DMS 273 (cell line): ENCODE data around the gene PTX4.

ENCODE experiments used
- DNase-seq: peaks from one replicate; lab custom pipeline; 2025; ENCODE audit not compliant: unreplicated experiment; lab: John Stamatoyannopoulos, UW

Gene PTX4

GRCh38 chr16:1525871-1526607 is 37.3 kb upstream of the PTX4 start:
- no peak for DNase-seq

GRCh38 chr16:1524366-1524765 is 35.6 kb upstream of the PTX4 start:
- DNase-seq: no peak

DNA sequence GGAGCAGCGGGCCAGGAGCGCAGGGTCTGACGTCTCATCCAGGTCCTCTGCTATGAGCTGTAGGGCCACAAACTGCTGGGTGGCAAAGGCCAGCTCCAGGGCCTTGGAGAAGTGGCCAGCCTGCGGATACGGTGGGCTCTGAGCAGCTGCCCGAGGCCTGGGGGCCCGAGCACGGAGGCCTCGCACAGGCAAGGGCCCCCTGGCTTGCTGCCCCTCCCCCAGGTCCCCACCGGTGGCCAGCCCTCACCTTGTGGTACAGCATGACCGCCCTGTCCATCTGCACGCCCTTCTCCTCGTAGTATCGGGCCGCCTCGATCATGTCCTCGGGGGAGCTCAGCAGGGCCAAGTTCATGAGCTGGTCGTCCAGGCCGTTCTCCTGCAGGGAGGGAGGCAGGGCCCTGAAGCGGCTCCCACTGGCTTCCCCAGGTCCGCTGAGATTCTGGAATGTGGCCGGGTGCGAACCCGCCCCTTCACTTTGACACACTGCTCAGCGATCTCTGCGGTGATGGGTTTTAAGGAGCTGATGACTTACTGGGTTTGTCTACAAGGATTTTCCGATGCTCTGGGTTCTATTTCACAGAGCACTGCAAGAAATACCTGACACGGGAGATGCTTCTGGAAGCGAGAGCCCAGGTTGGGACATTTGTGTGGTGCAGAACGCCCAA is 35.0 kb upstream of the PTX4 start:
- no peak for DNase-seq

- DNase-seq: no peak
Observed at GRCh38 chr16:1520461-1520860, 31.7 kb upstream of the PTX4 start.

DNA sequence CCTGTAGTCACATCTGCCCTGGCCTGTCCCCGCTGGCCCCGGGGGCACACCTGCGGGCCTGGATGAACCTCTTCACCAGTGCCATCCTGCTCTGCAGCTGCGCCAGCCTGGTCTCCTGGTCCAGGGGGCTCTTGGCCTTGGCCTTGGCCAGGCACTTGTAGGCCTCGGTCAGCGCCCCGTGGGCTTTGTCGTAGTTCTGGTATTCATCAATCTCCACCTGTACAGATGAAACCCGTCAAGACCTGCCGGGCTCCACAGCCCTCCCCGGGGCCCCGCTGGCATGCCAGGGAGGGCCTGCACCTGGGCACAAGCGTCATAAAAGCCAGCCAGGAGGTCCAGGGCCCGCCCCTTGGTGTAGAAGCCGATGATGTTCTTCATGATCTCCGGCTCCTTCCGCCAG is 31.1 kb upstream of the PTX4 start:
- DNase-seq: no peak

- no peak for DNase-seq
Observed at GRCh38 chr16:1518626-1519135, 29.9 kb upstream of the PTX4 start.

- no peak for DNase-seq
Observed at GRCh38 chr16:1514507-1514906, 25.8 kb upstream of the PTX4 start.

DNA sequence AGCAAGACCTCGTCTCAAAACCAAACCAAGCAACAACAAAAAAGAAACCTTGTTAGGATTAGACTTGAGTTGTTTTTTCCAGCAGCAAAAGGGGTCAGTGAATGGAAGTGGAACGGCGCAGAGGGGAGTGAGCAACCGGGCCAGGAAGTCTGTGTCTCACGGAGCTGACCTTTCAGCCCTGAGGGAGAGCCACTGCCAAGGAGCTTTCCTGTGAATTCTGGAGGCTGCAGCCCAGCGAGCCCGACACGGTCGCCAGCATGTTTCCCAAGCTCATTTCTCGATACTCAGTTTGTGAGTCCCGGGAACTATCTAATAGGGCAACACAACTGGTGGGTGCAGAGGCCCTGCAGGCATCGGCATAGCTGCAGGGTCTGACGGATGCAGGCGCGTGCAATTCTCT is 24.0 kb upstream of the PTX4 start:
- no peak for DNase-seq

- DNase-seq: no peak
Observed at GRCh38 chr16:1511662-1512569, 23.2 kb upstream of the PTX4 start.

GRCh38 chr16:1510941-1511351 is 22.2 kb upstream of the PTX4 start:
- DNase-seq: no peak

DNA sequence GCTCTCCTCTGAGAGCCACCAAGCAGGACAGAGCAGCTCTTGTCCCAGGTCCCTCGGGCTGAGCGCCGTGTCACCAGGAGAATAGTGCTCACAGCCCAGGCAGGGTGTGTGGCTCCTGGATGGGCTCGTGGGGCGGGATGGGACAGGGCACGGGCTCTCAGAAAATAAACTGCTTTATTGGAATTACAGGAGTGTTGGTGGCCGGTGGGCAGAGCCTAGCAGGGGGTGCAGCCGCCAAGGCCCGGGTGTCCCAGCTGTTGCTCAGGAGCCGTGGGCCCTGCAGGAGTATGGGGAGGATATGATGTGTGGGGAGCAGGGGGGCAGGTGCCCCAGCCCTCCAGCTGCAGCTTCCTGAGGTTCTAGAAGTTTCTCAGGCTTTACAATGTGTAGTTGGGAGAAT is 21.5 kb upstream of the PTX4 start:
- no peak for DNase-seq

DNA sequence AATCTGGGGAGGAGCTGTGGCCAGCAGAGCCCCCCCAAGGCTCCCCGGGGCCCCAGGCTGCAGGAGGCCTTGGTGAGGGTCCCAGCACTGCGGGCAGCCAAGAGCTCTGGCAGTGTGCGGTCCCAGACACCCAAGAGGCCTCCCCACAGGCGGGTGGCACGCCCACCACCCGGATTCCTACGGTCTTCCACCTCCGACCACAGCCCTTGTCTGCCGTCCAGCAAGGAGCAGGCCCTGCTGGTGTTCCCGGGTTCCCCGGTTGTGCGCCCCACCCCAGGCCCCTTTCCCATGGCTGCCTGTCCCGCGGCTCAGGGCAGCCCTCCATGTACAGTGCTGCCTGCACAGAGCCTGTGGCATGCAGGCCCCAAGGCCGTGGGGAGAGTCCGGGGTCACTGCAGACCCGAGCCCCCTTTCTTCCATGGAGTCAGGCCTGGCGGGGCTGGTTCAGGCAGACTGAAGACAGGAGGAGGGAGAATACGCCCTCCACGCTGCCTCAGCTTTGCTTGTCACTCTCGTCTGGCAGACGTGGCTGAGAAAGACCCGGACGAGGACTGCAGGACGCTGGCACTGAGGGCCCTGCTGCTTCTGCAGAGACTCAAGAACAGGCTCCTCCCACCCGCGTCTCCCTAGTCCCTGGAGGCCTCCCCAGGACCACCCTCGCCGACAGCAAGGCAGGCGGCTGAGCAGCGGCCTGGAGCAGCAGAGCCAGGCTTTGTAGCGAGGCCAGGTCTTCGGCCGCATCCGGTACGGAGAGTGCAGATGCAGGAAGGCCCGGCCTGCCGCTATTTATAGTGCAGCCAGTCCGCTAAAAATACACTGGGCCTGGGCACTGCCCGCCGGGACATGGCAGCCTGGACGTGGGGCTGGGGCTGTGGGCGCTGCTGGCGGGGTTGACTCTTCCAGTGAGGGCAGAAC is 20.8 kb upstream of the PTX4 start:
- no peak for DNase-seq

DNA sequence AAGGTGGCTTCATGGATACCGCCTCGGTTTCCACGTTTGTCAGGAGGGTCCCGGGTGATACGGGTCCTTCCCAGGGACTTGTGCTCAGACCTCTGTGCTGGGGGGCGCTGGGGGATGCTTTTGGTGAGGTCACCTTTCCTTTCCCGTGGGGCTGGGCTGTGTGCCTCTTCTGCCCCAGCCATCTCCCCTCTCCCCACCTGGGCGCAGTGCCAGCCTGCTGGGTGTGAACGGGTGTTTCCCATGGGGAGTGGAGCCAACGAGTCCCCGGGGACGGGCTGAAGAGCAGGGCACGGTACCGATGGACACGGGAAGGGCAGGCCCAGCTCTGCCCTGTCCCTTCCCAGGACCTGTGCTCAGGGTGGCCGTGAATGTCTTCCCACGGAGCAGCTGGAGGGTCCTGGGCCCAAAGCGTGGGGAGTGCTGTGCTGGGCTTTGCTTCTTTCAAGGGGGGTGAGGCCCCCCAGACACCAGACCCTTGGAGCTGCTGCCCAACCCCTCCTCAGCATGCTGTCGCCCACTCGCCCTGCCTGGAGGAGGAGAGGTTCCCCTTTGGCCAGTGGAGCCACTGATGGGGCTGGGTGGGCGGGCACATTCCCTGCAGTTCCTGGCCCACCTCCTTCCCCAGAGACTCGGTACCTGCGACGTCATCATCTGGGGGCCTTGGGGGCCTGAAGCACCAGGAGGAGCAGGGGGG is 19.9 kb upstream of the PTX4 start:
- no peak for DNase-seq

GRCh38 chr16:1506494-1507213 is 17.9 kb upstream of the PTX4 start:
- no peak for DNase-seq

- DNase-seq: no peak
Observed at GRCh38 chr16:1505912-1506311, 17.2 kb upstream of the PTX4 start.

DNA sequence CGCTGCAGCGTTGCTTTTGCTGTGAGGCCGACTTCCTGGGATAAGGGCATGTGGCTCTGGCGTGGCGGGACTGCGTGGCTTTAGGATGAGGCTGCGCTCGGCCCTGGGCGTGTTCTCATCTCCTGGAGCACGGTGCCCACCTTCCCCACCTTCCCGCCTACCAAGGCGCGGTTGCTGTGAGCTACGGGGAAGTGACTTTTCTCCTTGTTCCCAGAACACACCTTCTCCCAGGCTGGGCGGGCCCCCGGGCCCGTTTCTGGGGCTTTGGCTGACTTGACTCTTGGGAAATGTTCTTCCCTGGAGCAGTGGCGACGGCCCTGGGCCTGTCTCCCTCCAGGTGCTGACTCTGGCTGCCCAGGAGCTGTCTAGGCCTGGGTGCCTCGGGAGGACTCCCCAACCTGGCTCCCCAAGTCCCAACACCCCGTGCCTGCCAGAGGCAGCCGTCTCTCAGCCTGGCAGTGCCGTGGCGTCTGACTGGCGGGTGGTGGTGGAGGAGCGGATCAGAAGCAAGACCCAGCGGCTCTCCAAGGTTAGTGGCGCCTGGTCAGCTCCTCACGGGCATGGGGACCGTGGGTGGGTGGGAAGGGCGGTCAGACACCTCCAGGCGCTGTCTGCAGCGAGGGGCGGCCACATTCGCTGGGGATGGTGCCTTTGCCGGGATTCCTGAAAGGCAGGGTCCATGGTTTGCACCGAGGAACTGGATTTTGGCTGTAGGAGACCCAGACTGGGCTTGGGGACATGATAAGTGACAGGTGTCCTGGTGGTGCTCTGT is 16.5 kb upstream of the PTX4 start:
- DNase-seq: no peak

- no peak for DNase-seq
Observed at GRCh38 chr16:1503110-1503955, 14.6 kb upstream of the PTX4 start.
